Embryonic facial prominence (tissue), 1 donor: Measurements from ENCODE around the gene ZC3H12C.

Experiments used
- DNase-seq: peaks from one replicate; pipeline ENCODE4 v3.0.0-alpha.2; 2016; ENCODE audit errors: extremely low spot score

ZC3H12C gene

DNA sequence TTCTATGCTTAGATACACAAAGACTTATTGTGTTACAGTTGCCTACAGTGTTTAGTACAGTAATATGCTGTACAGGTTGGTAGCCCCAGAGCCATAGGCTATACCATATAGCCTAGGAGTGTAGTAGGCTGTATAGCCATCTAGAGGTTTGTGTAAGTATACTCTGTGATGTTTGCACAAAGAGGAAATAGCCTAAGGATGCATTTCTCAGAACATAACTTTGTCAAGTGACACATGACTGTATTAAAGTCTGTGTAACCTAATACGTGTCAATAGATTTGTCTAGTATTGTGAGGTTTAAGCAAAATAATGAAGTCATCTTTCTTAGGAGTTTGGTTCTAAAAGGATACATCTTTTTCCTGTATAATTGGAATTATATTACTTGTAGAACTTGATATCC is 5.5 kb downstream of the ZC3H12C start:
- no peak for DNase-seq

DNA sequence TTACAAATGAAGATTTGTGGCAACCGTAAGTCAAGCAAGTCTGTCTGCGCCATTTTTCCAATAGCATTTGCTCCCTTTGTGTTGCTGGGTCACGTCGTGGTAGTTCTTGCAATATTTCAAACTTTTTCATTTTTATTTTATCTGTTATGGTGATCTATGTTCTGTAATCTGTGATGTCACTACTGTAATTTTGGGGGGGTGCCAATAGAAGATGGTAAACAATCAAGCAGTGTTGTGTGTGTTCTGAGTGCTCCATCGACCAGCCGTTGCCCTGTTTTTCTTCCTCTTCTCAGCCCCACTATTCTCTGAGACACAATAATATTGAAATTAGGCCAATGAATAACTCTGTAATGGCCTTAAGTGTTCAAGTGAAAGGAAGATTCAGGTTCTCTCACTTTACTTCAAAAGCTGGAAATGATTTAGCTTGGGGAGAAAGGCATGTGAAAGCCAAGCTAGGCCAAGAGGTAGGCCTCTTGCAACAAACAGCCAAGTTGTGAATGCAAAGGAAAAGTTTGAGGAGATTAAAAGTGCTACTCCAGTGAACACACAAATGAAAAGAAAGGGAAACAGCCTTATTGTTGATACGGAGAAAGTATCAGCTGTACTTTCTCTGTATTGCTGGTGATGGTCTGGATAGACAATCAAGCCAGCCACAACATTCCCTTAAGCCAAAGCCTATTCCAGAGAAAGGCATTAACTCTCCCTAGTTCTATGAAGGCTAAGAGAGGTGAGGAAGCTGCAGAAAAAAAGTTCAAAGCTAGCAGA is 7.5 kb downstream of the ZC3H12C start:
- DNase-seq = no peak

DNA sequence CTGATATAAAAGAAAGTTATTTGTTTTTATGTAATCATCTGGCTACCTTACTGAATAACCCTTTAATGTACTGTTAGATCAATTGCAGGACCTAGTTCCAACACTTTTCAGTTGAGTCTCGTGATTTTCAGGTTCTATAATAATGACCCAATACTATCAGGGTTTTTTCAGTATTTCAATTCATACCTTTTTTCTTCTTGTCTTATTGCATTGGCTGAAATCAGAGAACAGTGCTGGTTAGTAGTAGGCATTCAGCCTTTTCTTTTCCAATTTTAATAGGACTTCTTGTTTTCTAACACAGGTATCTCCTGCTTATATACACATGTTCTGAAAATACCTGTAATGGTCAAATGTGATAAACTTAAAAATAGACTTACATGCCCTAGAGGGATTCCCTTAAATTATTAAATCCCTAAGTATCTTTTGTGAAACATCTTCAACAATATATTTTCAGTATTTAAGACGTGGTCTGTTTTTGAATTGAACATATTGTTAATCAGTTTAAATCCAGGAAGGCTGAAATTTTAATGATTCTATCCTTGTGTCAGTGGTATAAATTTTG is 13.6 kb downstream of the ZC3H12C start:
- DNase-seq = no peak

DNA sequence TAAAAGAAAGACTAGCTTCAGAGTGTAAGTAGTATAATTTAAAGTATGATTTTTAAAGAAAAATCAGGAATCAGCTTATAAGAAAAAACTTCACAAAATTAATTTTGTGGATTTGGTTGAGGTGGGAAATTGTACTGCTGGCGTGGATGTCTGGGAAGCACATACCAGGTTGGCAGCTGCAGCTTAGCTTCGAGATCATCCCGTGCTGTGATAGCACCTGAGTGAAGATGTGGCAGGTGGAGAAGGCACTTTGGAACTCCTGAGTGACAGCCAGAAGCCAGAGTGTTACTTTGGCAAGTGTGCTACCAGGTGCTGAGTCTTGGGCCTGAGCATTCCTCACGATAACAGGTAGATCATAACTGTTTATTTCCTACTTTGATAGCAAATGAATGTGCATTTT is 17.7 kb downstream of the ZC3H12C start:
- DNase-seq = no peak

DNA sequence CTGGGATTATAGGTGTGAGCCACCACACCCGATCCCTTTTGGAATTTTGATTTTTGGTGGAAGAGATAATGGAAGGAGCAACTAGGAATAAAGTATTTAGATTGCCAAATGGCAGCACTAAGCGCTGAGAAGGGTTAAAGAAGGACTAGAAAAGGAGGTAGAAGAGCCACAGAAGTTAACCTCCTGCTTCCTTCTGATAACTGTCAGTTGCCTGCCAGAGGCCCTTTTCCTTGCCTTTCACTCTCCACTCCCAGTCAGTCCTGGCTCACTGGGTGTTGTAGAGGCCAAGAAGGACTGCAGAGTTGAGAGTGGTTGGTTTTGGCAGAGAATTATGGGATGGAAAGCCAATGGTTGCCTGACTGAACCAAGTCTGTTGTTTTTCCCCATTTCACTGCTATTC is 19.3 kb downstream of the ZC3H12C start:
- no peak for DNase-seq

DNA sequence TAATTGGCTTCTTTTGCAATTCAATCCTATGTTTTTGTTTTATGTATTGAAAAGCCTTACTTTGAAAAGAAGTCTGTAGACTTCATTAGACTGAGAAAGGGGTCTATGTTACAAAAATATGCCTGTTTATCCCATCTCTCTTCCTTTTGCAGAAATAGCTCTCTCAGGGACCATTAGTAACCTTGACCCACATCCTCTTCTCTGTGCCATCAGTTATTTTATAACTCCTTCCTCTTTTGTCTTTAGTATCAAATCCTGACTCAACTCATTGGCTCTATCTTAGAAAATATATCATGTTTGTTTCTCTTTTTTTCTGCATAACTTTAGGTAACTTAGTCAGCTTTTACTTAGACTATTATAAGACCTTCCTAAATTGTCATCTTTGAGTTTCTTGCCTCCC is 20.3 kb downstream of the ZC3H12C start:
- DNase-seq = no peak

DNA sequence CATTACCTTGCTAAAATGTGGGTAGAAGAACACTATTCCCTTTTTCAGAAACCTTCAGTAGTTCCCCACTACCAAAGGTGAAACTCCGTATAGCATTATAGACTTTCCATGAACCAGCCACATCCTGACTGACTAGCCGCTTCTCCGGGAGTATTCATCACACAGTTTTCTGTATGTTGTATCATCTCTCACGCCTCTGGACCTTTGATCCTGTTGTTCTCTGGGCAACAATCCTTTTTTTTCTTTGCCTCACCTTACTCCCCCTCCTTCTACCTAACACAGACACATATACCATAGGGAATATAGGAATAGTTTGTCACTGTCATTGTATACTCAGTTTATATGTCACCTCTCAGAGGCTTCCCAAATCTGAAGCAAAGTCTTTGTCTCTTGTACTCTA is 20.8 kb downstream of the ZC3H12C start:
- DNase-seq = no peak

DNA sequence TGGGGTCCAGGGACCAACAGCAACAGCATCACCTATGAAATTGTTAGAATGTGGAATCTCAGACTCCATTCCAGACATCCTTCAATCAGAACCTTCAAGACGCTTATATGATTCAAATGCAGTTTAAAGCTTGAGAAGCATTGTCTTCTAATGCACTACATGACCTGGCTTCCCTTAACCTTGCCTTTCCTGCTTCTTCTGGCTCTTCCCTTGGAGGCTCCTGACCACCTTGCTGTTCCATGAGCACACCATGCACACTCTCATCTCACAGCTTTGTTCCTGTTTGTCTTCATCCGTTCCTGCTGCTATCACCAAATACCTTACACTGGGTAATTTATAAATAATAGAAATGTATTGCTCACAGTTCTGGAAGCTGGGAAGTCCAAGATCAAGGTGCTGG is 26.1 kb downstream of the ZC3H12C start:
- DNase-seq = no peak

DNA sequence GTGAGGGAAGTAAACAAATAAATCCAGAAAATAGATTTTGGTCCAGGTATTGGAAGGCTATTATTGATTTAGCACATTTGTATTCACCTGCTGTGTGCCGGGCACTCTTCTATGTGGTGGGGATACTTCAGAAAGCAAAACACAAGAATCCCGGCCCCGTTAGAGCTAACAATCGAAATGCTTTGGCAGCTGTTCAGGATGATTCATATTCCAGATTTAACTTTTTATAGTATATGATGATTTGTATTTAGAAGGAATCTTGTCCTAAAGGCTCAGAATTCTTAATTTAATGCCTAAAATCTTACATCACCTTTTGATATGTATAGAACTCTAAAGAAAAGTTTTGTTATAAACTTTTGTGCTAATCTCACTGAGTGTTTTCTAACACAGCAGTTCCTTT is 28.0 kb downstream of the ZC3H12C start:
- no peak for DNase-seq

DNA sequence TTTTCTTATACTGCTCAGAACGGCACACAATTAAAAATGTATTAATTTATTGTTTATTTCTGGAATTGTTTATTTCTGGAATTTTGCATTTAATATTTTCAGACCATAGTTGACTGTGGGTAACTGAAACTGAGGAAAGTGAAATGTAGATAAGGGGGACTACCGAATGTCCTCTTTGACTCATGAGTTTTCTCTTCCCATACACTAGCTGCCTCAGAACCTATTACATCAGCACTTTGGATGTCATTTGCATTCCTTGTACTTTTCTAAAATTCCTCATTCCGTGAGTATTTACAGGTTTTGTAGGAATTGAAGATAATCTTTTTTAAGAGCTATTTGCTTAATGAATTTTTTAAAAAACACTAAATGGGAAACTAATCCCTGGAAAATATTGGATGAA is 29.8 kb downstream of the ZC3H12C start:
- DNase-seq = no peak

DNA sequence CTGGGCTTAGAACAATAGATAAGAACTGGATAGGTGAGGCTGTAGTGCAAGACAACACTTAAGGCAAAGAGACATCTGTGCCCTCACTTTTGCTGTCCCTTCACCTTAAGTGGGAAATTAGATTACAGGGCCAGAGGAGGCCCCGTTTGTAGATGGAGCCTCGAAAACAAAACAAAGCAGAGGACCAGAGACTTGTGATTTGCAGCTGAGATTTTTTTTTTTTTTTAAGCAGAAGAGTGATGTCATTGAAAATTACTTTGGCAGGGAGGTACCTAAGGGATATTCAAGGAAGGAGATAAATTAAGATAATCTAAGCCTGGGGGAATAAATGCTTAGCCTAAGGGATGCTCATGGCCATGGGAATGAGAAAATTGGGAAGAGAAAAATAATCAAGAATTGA is 31.4 kb downstream of the ZC3H12C start:
- no peak for DNase-seq

DNA sequence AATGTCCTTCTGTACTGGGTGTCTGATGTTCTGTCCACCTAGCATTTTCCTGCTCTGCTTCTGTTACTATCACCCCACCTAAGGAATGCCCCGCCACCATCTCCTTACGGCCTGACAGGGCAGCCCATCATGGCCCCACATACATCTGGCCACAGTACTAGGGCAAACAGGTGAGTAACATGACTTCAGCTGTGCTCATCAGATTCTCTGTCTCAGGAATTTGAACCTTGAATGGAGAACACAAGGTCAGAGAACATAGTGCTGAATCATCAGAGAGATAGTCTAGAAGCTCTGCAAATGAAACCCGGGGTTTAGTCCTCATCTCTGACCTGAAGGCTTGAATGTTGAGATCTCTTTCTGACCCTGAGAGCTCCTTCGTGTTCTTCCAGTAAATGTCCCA is 32.4 kb downstream of the ZC3H12C start:
- DNase-seq = no peak

DNA sequence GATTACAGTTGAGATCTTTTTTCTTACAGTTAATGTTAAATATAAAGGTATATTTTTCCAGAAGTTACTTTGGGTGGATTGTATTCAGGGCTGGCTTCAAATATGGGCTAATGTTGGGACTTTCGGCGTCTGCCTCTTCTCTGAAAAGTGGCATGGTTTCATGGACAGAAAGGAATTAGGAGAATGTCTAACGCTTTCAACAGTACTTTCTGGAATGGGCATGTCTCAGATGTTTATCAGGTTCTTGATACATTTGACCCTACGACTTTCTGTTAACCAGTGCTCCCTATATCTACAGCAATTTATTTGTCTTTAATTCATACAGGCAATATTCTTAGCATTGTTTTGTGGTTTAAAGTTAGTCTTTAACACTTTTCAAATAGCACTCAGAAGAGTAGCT is 33.7 kb downstream of the ZC3H12C start:
- DNase-seq = no peak

DNA sequence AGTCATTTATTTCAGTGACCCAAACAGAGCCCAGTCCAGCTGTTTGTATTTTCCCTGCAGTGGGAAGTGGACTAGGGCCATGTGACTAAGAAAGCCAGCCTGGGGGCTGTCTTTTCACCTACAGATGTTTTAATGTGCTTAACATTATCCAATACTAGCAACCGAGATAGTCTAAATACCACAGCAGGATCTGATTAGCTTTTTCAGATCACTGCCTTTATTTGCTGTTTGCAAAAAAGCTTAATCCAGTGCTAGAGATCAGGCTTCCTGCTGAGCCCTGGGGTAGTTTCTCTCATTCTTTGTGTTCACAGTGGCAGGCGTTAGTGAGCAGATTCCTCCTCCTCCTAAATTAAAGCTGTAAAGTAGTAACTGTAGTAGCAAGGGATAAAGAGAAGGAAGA is 35.0 kb downstream of the ZC3H12C start:
- DNase-seq = no peak

DNA sequence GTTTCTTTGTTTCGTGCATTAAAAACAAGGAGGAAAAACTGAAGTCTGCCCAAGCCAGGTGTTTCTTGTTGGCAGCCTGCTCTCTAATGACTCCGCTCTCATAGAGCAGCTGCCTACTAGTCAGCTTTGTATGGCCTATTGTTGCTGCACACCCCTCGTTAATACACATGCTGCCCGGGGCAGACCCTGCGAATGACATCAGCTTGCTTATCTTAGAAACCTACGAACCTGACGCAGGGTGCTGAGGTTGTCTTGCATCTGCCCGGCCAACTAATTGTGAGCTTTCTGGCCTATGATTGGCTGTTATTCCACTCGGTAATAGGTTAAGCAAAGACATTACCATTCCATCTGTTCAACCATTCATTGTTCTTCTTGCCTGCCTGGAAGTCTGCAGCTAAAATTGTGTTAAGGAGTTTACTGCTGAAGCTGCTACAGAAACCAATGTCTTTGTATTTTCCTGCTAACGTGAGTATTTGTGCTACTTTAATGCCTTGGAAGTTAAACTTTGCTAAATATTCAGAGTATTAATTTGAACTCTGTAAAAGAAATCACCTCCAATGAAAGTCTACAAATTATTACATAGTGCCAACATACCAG is 37.5 kb downstream of the ZC3H12C start:
- DNase-seq = no peak

DNA sequence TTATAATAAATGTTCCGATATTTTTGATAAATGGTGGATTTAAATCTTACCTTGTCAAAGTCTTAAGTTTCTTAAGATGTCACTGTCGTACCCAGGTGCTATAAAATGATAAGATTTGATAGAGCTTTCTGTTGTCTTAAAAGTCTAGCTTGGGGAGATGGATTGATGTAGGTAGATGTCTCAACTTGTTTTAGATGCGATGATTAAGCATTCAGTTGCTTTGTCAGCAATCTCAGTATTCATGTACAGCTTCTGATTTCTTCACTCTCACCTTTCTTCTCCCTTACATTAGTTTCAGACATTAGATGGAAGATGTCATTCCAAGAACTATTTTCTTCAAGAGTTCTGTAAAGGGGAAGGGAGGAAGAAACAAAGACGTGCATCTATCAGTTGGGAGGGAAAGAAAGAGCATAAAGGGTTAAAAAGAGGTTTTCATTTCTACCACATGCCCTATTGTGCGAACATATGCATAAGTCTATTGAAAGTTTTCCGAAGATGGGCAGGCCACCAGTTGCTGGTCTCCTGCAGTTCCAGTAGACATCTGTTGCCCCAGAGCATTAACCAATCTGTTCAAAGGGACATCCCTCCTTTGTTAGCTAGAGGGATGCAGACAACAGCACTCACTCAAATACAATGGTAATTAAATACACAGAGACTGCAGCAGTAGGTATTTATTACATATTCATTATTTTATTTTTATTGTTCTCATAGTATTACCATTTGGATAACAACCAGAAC is 38.4 kb downstream of the ZC3H12C start:
- no peak for DNase-seq

DNA sequence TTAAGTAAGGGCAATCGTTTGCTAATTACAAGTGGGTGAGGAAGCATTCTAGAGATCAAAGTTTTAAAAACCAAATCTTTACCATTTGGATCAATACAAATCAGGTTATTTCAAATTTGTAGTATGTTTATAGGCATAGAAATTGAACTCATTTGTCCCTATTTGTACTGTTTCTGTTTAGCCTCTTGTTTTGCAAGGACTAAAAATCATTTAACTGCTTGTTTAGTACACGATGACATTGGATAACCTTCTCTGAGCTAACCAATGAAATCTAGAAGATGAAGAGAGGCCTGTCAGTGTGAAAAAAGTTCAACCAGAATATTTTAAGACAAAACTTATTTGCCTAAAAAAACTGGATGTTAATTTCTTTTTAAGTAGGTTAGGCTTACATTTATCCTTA is 40.0 kb downstream of the ZC3H12C start:
- DNase-seq = no peak

DNA sequence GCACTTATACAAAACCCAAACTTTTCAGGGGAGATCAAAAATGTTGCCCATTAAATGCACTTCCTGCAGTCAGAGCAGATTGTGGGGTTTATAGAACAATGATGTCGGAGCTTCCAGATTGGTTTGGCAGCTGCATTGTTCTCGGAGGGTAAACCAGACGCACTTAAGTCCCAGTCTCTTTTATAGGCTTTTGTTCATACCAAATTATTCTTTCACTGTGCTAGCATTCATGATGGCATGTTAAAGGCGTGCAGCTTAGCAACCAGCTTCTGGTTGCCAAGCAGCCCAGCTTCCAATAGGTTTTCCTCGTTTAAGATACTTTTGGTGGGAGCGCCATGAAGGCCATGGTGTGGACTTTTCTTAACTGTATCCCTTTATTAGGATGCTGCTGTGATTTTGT is 40.9 kb downstream of the ZC3H12C start:
- peak; percentile 24 for DNase-seq

DNA sequence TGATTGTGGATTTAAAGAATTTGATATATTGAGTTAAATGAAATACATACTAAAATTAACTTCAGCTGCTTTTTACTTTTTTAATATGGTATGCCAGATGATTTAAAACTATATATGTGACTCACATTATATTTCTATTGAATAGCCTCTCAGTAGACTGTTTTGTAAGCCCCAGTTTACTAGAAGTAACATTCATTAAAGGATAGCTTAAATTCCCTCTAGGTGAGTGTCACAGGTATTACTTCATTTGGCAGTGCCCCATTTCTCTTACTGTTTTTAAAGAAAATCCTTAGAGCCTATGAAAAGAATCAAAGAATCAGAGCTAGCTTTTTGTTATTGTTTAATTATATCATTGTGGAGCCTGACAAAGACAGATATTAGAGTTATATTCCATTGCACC is 48.6 kb downstream of the ZC3H12C start:
- DNase-seq = no peak

DNA sequence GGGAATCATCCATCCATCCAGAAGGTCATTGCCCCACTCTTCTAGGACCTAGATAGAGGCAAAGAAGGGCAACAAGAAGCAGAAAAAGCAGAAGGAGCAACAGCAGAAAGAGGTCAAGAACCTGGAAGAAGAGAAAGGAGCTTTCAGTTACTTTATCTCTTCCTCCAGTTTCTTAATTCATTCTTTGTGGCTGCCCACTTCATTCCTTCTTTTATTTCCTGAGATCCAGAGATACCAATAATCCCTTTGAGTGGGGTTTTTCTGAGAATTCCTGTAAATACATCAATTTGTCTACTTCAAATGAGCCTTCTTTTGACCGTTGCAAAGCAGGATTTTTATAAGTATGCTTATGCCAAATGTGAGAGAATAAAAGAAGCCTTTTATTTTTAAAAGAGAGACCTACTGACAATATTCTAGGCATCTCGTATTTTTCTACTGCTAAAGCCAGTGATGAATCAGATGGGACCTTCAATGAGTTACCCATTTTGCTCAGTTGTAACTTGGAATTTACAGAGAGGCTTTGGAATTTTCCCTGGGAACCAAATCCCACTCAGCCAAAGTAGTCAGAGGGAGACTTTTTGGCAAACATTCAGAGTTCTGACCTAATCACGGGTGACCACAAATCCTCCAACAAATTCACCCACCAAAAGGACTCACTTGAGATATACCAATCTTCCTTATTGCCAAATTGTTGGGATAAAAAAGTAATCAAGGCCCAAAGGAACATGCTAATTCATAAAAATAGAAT is 54.9 kb downstream of the ZC3H12C start:
- DNase-seq = no peak

DNA sequence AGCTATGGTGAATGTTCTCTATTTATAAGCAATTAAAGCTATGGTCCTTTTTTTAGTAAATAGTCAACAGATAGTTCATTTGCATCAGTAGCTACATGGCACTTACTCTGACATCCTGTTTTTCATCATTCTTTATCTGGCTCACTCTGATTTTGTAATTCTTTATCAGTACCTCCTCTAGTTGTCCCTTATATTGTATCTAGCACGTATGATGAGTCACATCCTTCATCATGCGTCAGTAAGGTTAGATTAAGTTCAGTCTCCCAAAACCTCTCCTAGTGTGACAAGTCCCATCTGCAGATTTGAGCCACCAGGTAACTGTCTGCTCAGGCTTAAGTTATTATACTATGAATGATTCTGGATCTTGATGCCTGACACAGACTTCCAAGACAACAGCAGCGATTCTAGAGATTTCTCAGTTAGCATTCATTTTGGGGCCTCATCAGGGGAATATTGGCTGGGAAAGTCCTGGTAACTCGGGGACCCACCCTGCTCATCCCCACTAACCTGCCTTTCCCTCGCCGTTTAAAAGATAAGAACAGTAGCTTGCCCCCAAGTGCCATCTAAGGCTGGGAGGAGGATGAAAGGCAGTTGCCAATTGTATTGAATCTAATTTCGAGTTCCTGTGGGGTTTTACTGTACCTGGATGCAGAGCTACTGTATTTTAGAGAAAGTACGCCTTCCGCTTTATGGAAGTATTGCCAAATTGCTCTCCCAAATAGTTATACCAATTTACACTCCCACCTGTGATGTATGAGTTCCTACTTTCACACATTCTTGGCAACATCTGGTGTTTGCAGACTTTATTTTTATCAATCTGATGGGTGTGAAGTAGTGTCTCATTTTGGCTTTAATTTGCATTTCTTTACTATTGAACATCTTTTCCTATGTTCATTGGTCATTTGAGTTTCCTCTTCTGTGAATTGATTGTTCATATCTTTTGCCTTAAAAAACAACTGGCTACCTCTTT is 55.9 kb downstream of the ZC3H12C start:
- no peak for DNase-seq
